ENCODE measurements around the gene C13orf46. TPM values are rescaled to one million over a fixed set of nuclear protein-coding genes. Genes with fewer than 3 reads are reported as not detected.

Gene C13orf46
- total RNA-seq, 1 donor from 2014 or later: 0.54 TPM

DNA sequence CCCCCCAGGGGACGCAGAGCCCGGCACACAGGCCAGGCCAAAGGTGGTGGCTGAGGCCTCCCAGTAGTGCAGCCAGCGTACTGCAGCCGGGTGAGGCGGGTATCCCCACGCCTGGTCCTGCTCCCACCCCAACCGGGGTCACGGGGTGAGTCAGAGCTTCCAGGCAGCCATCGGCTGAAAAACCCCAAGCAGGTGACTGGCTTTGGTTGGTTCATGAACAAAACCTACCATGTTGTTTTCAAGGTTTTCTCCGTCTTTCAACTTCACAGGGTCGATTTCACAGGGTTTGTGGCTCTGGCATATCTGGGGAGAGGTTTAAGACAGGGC lies 42.1 kb upstream of the C13orf46 start:
- Mint-ChIP-seq H3K27ac (no peak overlapping the region), H3K9me3 (no peaks in the 10 kb centered on the region), H3K36me3 (peaks cover 2% of the 10 kb centered on the region), H3K4me3 (no peak overlapping the region), H3K27me3 (ENCODE audit: low read depth) (no peaks in the 10 kb centered on the region), H3K4me1 (peaks cover 2% of the 10 kb centered on the region)
- no peak for DNase-seq (ENCODE audit: low spot score in 2 of 2, unreplicated experiment in 2 of 2)
- no peak for TF ChIP-seq CTCF (IDR thresholded peaks at IDR 0.05; ENCODE audit: unreplicated experiment)

DNA sequence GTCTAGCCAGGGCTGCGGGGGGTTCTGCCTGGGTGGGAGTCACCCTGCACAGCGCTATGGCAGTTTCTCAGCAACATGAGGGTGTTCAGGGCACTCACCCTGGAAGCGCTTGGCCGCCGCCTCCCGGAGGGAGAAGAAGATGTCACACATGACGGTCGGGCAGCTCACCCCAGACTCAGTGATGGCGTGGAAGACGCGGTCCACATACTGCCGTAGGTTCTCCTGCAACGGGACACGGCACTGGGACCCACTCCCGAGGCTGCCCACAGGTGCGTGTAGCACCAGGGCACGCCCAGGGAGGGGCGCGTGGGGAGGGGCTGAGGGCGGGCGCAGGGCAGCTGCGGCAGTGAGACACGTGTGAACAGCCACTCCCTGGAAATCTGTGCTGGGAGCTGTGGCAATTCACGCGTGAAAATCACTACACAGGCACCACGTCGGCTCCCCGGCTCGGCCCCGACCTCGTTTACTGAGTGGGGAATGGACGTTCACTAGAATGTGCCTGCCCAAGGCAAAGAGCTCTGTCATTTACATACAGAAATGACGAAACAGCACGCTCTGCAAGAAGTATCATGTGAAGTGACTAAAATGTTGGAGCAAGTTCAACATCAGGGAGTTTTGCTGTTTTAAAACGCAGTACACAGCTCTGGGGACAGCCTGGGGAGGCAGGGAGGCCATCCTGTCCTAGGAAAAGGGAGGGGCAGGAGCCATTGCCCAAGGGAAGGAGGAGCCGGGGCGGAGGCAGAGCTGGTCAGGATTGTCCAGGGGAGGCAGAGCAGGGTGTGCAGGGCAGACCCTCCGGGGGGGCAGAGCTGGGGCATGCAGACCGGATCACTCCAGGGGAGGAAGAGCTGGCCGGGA lies 41.5 kb upstream of the C13orf46 start:
- Mint-ChIP-seq H3K36me3 (peaks cover 5% of the 10 kb centered on the region), H3K27ac (no peak overlapping the region), H3K4me3 (no peak overlapping the region), H3K9me3 (no peaks in the 10 kb centered on the region), H3K27me3 (ENCODE audit: low read depth) (no peaks in the 10 kb centered on the region), H3K4me1 (peaks cover 2% of the 10 kb centered on the region)
- no peak for DNase-seq (ENCODE audit: low spot score in 2 of 2, unreplicated experiment in 2 of 2)
- TF ChIP-seq CTCF (IDR thresholded peaks at IDR 0.05; ENCODE audit: unreplicated experiment): no peak

DNA sequence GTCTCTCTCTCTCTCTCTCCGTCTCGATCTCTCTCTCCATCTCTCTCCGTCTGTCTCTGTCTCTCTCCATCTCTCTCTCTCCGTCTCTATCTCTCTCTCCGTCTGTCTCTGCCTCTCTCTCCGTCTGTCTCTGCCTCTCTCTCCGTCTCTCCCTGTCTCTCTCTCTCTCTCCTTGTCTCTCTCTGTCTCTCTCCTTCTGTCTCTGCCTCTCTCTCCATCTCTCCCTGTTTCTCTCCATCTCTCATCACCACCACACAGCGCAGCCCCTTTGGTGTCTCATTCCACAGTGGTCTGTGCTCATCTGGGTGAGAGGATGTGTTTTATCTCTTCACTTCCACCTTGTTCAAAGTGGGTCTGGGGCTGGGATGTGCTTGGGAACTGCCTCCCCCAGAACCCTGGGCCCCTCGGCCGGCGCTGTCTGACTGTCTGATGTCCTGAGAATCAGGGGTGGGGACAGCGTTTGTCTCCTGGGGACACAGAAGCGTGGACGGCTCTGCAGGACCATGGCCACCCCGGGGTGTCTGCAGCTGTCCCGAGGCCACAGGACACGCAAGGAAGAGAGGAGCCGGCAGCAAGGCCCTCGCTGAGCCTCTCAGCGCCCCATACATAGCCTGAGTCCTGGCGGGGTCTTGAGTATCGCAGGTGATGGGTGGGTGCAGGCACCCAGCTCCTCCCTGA lies 40.2 kb upstream of the C13orf46 start:
- no peak overlapping the region for H3K4me3 Mint-ChIP-seq
- TF ChIP-seq CTCF (IDR thresholded peaks at IDR 0.05; ENCODE audit: unreplicated experiment): no peak
- H3K36me3 Mint-ChIP-seq: peaks cover 10% of the 10 kb centered on the region
- no peaks in the 10 kb centered on the region for H3K27me3 Mint-ChIP-seq (ENCODE audit: low read depth)
- no peak overlapping the region for H3K27ac Mint-ChIP-seq
- H3K4me1 Mint-ChIP-seq: peaks cover 2% of the 10 kb centered on the region
- no peaks in the 10 kb centered on the region for H3K9me3 Mint-ChIP-seq
- no peak for DNase-seq (ENCODE audit: low spot score in 2 of 2, unreplicated experiment in 2 of 2)

DNA sequence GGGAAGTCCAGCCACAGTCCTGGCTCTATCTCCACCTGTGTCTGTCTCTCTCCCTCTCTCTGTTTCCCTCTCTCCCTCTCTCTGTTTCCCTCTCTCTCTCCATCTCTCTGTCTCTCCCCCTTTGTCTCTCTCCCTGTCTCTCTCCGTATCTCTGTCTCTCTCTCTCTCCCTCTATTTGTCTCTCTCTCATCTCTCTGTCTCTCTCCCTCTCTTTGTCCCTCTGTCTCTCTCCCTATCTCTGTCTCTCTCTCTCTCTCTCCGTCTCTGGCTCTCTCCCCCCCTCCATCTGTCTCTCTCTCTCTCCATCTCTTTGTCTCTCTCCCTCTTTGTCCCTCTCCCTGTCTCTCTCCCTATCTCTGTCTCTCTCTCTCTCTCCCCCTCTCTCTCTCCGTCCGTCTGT lies 39.5 kb upstream of the C13orf46 start:
- no peak overlapping the region for H3K27ac Mint-ChIP-seq
- peaks cover 12% of the 10 kb centered on the region for H3K36me3 Mint-ChIP-seq
- no peaks in the 10 kb centered on the region for H3K9me3 Mint-ChIP-seq
- no peak for DNase-seq (ENCODE audit: low spot score in 2 of 2, unreplicated experiment in 2 of 2)
- H3K27me3 Mint-ChIP-seq (ENCODE audit: low read depth): no peaks in the 10 kb centered on the region
- peaks cover 2% of the 10 kb centered on the region for H3K4me1 Mint-ChIP-seq
- H3K4me3 Mint-ChIP-seq: no peak overlapping the region
- no peak for TF ChIP-seq CTCF (IDR thresholded peaks at IDR 0.05; ENCODE audit: unreplicated experiment)

DNA sequence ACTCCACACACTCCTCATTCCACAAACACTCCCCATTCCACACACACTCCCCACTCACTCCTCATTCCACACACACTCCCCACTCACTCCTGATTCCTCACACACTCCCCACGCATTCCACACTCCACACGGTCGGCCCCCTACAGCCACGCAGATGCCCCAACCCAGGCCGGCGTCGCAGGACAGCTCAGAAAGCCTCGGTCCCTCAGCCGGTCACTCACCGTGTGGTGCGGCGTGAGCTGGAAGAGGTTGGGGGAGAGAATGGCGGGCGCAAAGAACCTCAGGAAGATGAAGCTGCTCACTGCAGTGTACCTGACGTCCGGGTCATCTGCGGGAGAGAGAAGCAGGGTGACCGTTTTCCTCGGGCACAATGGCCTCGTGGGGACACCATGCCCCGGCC lies 39.0 kb upstream of the C13orf46 start:
- no peak for DNase-seq (ENCODE audit: low spot score in 2 of 2, unreplicated experiment in 2 of 2)
- H3K27me3 Mint-ChIP-seq (ENCODE audit: low read depth): no peaks in the 10 kb centered on the region
- peaks cover 12% of the 10 kb centered on the region for H3K36me3 Mint-ChIP-seq
- no peak for TF ChIP-seq CTCF (IDR thresholded peaks at IDR 0.05; ENCODE audit: unreplicated experiment)
- H3K27ac Mint-ChIP-seq: no peak overlapping the region
- no peaks in the 10 kb centered on the region for H3K9me3 Mint-ChIP-seq
- peaks cover 2% of the 10 kb centered on the region for H3K4me1 Mint-ChIP-seq
- no peak overlapping the region for H3K4me3 Mint-ChIP-seq

Data from mesothelial cell of epicardium (in vitro differentiated cells).